ENCODE measurements around the gene DNAI2.
"Not testable (repeated sequence)": the region's sequence is repeated elsewhere in the genome, so short reads cannot be mapped to it uniquely, and the experiment has no call there.

The DNAI2 gene

GRCh38 chr17:74259667-74260524 lies 14.1 kb upstream of the DNAI2 start:
- TF ChIP-seq CTCF (IDR thresholded peaks at IDR 0.05; ENCODE audit: borderline replicate concordance, extremely low read depth, low read length, poor library complexity, severe bottlenecking), result no peak
- no peak for TF ChIP-seq EZH2 (IDR thresholded peaks at IDR 0.05; ENCODE audit: borderline replicate concordance, low read depth, low read length, severe bottlenecking)
- no peaks in the 10 kb centered on the region for H3K27me3 ChIP-seq (ENCODE audit: insufficient read depth, low read length, poor library complexity)
- no peak for ATAC-seq (ENCODE audit: insufficient read depth, low read depth)

GRCh38 chr17:74260525-74260850 lies 13.5 kb upstream of the DNAI2 start:
- Histone ChIP-seq H3K27ac (ENCODE audit: low read length) (no peak overlapping the region), H3K4me2 (ENCODE audit: insufficient read depth, low read length) (no peak overlapping the region), H4K20me1 (ENCODE audit: insufficient read depth, low read length) (no peaks in the 10 kb centered on the region), H3K4me1 (ENCODE audit: insufficient read depth, low read length) (no peaks in the 10 kb centered on the region), H3K36me3 (ENCODE audit: insufficient read depth, low read length) (no peaks in the 10 kb centered on the region), H3K9ac (ENCODE audit: low read depth, low read length) (no peak overlapping the region), H3K79me2 (ENCODE audit: insufficient read depth, low read length) (no peaks in the 10 kb centered on the region), H2AFZ (ENCODE audit: low read depth, low read length) (no peak overlapping the region), H3K27me3 (ENCODE audit: insufficient read depth, low read length, poor library complexity) (no peaks in the 10 kb centered on the region), H3K4me3 (ENCODE audit: low read depth in 1 of 2, low read length in 2 of 2) (no peak overlapping the region), H3K9me3 (ENCODE audit: insufficient read depth, low read length, severe bottlenecking) (no peaks in the 10 kb centered on the region)
- no peak for DNase-seq
- ATAC-seq (ENCODE audit: insufficient read depth, low read depth), result no peak
- TF ChIP-seq CTCF (IDR thresholded peaks at IDR 0.05; ENCODE audit: borderline replicate concordance, extremely low read depth, low read length, poor library complexity, severe bottlenecking), result no peak
- TF ChIP-seq EZH2 (IDR thresholded peaks at IDR 0.05; ENCODE audit: borderline replicate concordance, low read depth, low read length, severe bottlenecking), result no peak

More at GRCh38 chr17:74259667-74260524, 14.1 kb upstream of the DNAI2 start:
- Histone ChIP-seq H3K36me3 (ENCODE audit: insufficient read depth, low read length) (no peaks in the 10 kb centered on the region), H3K9ac (ENCODE audit: low read depth, low read length) (no peak overlapping the region), H3K27ac (ENCODE audit: low read length) (no peak overlapping the region), H3K9me3 (ENCODE audit: insufficient read depth, low read length, severe bottlenecking) (no peaks in the 10 kb centered on the region), H2AFZ (ENCODE audit: low read depth, low read length) (no peak overlapping the region), H4K20me1 (ENCODE audit: insufficient read depth, low read length) (no peaks in the 10 kb centered on the region), H3K4me2 (ENCODE audit: insufficient read depth, low read length) (no peak overlapping the region), H3K4me3 (ENCODE audit: low read depth in 1 of 2, low read length in 2 of 2) (no peak overlapping the region), H3K79me2 (ENCODE audit: insufficient read depth, low read length) (no peaks in the 10 kb centered on the region), H3K4me1 (ENCODE audit: insufficient read depth, low read length) (no peaks in the 10 kb centered on the region)
- no peak for DNase-seq

GRCh38 chr17:74262601-74263000 lies 11.4 kb upstream of the DNAI2 start:
- no peaks in the 10 kb centered on the region for H3K9me3 ChIP-seq (ENCODE audit: insufficient read depth, low read length, severe bottlenecking)
- H3K4me2 ChIP-seq (ENCODE audit: insufficient read depth, low read length), result no peak overlapping the region
- TF ChIP-seq EZH2 (IDR thresholded peaks at IDR 0.05; ENCODE audit: borderline replicate concordance, low read depth, low read length, severe bottlenecking) (no peak), CTCF (IDR thresholded peaks at IDR 0.05; ENCODE audit: borderline replicate concordance, extremely low read depth, low read length, poor library complexity, severe bottlenecking) (no peak)
- no peak overlapping the region for H2AFZ ChIP-seq (ENCODE audit: low read depth, low read length)
- H4K20me1 ChIP-seq (ENCODE audit: insufficient read depth, low read length), result no peaks in the 10 kb centered on the region
- H3K4me3 ChIP-seq (ENCODE audit: low read depth in 1 of 2, low read length in 2 of 2), result no peak overlapping the region
- no peaks in the 10 kb centered on the region for H3K27me3 ChIP-seq (ENCODE audit: insufficient read depth, low read length, poor library complexity)
- H3K36me3 ChIP-seq (ENCODE audit: insufficient read depth, low read length), result no peaks in the 10 kb centered on the region
- no peak overlapping the region for H3K27ac ChIP-seq (ENCODE audit: low read length)
- no peak overlapping the region for H3K9ac ChIP-seq (ENCODE audit: low read depth, low read length)
- ATAC-seq (ENCODE audit: insufficient read depth, low read depth) (no peak), DNase-seq (no peak)
- H3K4me1 ChIP-seq (ENCODE audit: insufficient read depth, low read length), result no peaks in the 10 kb centered on the region
- no peaks in the 10 kb centered on the region for H3K79me2 ChIP-seq (ENCODE audit: insufficient read depth, low read length)

GRCh38 chr17:74267054-74267453 lies 7.0 kb upstream of the DNAI2 start:
- not testable (repeated sequence) for H4K20me1 ChIP-seq (ENCODE audit: insufficient read depth, low read length); H3K4me2 ChIP-seq (ENCODE audit: insufficient read depth, low read length); H2AFZ ChIP-seq (ENCODE audit: low read depth, low read length); ATAC-seq (ENCODE audit: insufficient read depth, low read depth); H3K27ac ChIP-seq (ENCODE audit: low read length); H3K79me2 ChIP-seq (ENCODE audit: insufficient read depth, low read length); H3K9me3 ChIP-seq (ENCODE audit: insufficient read depth, low read length, severe bottlenecking); DNase-seq; H3K4me3 ChIP-seq (ENCODE audit: low read depth in 1 of 2, low read length in 2 of 2); H3K4me1 ChIP-seq (ENCODE audit: insufficient read depth, low read length); H3K36me3 ChIP-seq (ENCODE audit: insufficient read depth, low read length); H3K27me3 ChIP-seq (ENCODE audit: insufficient read depth, low read length, poor library complexity); H3K9ac ChIP-seq (ENCODE audit: low read depth, low read length)

Measured in DND-41 (cell line).